GM18519 (cell line): ENCODE data around the gene CUL2.
"Not testable (repeated sequence)": the region's sequence is repeated elsewhere in the genome, so short reads cannot be mapped to it uniquely, and the experiment has no call there.

ENCODE experiments used
- ATAC-seq: cut with Tn5 transposase; IDR thresholded peaks from one replicate; pipeline ENCODE4 v1.9.1; 2021; ENCODE audit warnings: mild to moderate bottlenecking, moderate library complexity; ENCODE audit not compliant: unreplicated experiment, low FRiP score

Gene CUL2

GRCh38 chr10:34985823-34986222 is 104.3 kb downstream of the CUL2 start:
- no peak for ATAC-seq

DNA sequence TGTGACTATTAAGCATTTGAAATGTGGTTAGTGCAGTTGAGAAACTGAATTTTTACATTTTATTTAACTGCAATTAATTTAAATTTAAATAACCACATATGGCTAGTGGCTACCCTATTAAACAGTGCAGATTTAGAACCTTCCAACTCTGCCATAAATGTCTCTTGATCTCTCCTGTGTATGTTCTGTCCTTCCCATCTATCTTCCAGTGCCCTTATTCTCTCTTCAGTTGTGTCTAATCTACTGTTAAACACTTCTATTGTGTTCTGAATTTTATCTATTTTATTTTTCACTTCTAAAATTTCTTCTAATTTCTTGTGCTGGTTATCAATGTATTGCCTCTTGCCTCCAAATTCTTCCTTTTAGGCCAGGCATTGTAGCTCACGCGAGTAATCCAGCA is 105.0 kb downstream of the CUL2 start:
- no peak for ATAC-seq

DNA sequence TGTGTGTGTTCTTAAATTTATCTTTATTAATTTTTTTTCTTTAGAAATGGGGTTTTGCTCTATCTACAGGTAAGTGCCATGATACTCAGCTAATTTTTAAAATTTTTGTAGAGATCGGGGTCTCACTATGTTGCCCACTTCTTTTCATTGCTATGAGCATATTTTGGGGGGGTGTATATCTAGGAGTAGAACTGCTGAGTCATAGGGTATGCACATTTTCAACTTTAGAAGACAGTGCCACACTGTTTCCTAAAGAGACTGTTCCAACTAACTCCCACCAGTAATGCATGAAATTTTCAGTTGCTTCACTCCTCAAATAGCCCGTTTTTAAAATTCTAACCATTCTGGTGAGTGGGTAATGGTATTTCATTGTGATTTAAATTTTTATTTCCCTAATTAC is 108.3 kb downstream of the CUL2 start:
- no peak for ATAC-seq

- ATAC-seq, result no peak
Observed at GRCh38 chr10:34979938-34980337, 110.2 kb downstream of the CUL2 start.

DNA sequence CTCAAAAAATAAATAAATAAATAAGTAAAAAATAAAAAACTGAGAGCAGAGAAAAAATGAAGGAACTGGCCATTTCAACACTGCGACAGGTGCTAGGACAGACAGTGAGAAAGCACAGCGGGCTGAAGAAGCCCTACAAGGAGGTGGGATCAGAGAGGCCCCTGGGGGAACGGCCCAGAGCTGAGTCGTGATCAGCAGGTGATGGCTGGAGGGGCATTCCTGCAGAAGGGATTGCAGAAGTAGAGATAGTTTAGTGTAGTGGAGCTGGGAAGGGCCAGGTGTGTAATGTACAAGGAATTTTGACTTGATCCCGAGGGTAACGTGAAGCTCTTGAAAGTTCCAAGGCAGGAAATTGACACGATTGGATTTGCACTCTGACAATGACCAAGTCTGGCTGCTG is 112.1 kb downstream of the CUL2 start:
- ATAC-seq, result no peak

DNA sequence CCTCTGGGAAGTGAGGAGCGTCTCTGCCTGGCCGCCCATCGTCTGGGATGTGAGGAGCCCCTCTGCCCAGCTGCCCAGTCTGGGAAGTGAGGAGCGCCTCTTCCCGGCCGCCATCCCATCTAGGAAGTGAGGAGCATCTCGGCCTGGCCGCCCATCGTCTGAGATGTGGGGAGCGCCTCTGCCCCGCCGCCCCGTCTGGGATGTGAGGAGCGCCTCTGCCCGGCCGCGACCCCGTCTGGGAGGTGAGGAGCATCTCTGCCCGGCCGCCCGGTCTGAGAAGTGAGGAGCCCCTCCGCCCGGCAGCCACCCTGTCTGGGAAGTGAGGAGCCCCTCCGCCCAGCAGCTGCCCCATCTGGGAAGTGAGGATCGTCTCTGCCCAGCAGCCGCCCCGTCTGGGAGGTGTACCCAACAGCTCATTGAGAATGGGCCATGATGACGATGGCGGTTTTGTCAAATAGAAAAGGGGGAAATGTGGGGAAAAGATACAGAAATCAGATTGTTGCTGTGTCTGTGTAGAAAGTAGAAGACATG is 113.7 kb downstream of the CUL2 start:
- ATAC-seq, result not testable (repeated sequence)

DNA sequence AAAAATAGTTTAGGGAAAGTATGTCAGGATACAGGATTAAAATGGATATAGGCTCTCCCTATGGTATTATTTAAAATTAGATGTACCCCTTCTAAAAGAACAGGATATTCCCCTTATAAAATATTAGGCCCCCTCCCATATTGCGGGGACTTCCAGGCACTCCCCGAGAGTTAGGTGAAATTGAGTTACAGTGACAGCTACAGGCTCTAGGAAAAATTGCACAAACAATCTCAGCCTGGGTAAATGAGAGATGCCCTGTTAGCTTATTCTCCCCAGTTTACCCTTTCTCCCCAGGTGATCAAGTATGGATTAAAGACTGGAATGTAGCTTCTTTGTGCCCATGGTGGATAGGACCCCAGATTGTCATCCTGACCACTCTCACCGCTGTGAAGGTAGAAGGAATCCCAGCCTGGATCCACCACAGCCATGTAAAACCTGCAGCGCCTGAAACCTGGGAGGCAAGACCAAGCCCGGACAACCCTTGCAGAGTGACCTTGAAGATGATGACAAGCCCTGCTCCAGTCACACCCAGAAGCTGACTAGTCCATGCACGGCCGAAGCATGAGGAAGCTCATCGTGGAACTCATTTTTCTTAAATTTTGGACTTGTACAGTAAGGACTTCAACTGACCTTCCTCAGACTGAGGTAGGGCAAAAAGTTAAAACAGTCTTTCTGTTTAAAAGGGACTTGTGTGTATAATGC is 115.6 kb downstream of the CUL2 start:
- not testable (repeated sequence) for ATAC-seq

DNA sequence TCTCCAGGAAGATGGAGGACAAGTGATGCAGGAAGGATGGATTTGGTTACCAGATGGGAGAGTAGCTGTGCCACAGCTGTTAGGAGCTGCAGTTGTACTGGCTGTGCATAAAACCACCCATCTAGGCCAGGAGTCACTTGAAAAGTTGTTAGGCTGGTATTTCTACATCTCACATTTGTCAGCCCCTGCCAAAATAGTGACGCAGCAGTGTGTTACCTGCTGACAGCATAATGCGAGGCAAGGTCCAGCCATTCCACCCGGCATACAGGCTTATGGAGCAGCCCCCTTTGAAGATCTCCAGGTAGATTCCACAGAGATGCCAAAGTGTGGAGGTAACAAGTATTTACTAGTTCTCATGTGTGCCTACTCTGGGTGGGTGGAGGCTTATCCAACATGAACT is 116.4 kb downstream of the CUL2 start:
- ATAC-seq, result not testable (repeated sequence)

- not testable (repeated sequence) for ATAC-seq
Observed at GRCh38 chr10:34973121-34973520, 117.0 kb downstream of the CUL2 start.

GRCh38 chr10:34972591-34972990 is 117.5 kb downstream of the CUL2 start:
- not testable (repeated sequence) for ATAC-seq

- ATAC-seq, result not testable (repeated sequence)
Observed at GRCh38 chr10:34971606-34972334, 118.4 kb downstream of the CUL2 start.

- ATAC-seq, result no peak
Observed at GRCh38 chr10:34969171-34969570, 121.0 kb downstream of the CUL2 start.

DNA sequence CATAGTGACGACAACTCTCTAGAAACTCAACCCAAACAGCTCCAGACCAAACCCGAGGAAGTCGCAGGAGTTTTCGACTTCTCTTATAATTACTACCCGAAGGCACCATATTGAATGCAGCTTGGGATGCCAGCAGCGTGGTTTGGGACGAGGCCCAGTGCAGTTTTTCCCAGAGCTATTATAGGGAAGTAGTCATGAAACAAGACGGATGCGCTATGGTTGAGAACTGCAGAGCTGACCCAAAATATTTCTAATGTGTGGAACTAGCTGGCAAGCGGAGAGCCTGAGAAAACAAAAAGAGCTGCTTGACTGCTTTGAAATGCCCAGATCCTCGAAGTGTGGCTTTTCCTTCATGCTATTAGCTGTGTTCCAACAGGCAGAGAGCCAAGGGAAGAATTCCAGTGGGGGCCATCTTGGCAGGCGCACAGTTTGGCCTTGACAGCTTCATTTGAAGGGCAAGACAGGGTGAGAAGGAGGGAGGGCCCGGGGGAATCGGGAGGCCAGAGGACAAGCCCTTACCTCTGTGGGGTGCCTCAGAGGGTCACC is 122.7 kb downstream of the CUL2 start:
- ATAC-seq, result no peak

- ATAC-seq, result no peak
Observed at GRCh38 chr10:34966451-34966850, 123.7 kb downstream of the CUL2 start.

GRCh38 chr10:34966040-34966439 is 124.1 kb downstream of the CUL2 start:
- ATAC-seq, result no peak

- ATAC-seq, result no peak
Observed at GRCh38 chr10:34964166-34964800, 125.9 kb downstream of the CUL2 start.

DNA sequence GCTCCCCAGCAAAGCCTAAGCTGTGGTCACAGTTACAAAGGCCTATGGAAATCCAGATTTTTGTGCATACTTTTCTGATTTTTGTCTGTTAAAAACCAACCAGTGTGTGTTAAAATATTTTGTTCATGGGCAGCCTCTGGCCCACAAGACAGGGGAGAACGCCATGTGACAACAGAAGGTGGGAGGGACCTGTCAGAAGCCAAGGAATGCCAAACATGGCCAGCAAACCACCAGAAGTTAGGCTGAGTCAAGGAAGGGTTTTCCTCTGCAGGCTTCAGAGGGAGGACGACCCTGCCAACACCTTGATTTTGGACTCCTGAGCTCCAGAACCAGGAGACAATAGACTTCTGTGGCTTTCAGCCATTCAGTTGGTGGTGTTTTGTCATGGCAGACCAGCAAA is 127.3 kb downstream of the CUL2 start:
- ATAC-seq, result no peak

DNA sequence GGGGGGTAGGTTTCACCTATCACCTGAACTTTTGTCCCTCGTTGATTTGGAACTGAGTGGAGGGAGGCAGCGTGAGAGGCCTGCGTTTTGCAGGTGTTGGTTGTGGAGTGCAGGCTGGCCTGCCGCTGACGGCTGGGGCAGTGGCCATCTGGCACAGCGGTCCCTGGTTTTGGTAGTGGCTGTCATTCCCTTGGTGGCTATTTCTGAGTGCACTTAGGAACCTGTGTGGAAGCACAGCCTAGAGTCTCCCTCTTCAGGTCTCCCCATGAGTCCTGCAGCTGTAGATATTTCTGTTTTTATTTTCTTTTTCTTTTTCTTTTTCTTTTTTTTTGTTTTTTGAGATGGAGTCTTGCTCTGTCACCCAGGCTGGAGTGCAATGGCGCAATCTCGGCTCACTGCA is 129.2 kb downstream of the CUL2 start:
- ATAC-seq, result no peak

GRCh38 chr10:34959786-34960185 is 130.4 kb downstream of the CUL2 start:
- no peak for ATAC-seq

DNA sequence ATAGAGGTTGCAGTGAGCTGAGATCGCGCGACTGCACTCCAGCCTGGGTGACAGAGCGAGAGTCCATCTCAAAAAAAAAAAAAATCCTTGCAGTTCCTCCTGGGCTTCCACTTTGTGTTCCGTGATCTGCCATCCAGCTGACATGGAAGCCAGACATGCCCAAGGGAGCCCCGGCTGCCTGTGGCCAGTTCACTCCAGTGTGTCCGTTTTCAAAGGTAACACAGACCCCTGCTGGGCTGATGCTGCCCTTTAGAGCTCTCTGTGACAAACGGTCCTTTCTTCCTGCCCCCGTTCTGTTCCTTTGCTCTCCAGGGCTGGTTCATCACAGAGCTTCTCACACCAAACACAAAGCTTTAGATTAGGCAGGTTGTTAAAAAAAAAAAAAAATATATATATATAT is 130.8 kb downstream of the CUL2 start:
- ATAC-seq, result no peak
